ENCODE results near the gene PHACTR3.

PHACTR3 gene

DNA sequence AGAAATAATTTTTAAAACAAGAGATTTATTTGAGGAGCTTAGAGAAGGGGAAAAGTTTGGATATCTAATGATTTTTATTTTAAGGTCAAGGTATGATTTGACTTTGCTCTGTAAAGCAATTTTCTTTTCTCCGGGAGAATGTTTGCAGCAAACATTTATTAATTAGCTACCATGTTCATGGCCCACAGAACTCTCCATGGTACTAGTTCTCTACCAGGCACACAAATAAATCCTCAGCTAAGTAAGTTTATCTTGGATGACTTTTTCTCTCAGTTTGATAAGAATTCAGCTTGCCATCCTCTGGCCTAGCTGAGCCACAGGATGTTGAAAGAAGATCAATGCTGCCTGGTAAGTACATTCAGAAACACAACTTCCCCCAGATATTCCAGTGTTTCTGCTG lies 94.3 kb downstream of the PHACTR3 start:
- no peak overlapping the region for H3K4me2 ChIP-seq (ENCODE audit: low read length)
- H3K9me3 ChIP-seq (ENCODE audit: low read length) = no peaks in the 10 kb centered on the region
- TF ChIP-seq, protein P1, sequence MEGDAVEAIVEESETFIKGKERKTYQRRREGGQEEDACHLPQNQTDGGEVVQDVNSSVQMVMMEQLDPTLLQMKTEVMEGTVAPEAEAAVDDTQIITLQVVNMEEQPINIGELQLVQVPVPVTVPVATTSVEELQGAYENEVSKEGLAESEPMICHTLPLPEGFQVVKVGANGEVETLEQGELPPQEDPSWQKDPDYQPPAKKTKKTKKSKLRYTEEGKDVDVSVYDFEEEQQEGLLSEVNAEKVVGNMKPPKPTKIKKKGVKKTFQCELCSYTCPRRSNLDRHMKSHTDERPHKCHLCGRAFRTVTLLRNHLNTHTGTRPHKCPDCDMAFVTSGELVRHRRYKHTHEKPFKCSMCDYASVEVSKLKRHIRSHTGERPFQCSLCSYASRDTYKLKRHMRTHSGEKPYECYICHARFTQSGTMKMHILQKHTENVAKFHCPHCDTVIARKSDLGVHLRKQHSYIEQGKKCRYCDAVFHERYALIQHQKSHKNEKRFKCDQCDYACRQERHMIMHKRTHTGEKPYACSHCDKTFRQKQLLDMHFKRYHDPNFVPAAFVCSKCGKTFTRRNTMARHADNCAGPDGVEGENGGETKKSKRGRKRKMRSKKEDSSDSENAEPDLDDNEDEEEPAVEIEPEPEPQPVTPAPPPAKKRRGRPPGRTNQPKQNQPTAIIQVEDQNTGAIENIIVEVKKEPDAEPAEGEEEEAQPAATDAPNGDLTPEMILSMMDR (IDR thresholded peaks at IDR 0.05; ENCODE audit: low read length) = no peak
- TF ChIP-seq EZH2 (IDR thresholded peaks at IDR 0.05; ENCODE audit: borderline replicate concordance, low read length) = no peak
- H3F3A ChIP-seq (ENCODE audit: insufficient read depth, low read length) = no peaks in the 10 kb centered on the region
- H3K9ac ChIP-seq (ENCODE audit: low read length) = no peak overlapping the region
- no peaks in the 10 kb centered on the region for H3K79me2 ChIP-seq (ENCODE audit: insufficient read depth, low read length)
- no peaks in the 10 kb centered on the region for H3K36me3 ChIP-seq (ENCODE audit: insufficient read depth, low read length)
- H3K27me3 ChIP-seq (ENCODE audit: insufficient read depth, low read length) = no peaks in the 10 kb centered on the region
- no peak overlapping the region for H3K27ac ChIP-seq (ENCODE audit: low read depth, low read length, poor library complexity, severe bottlenecking)
- H3K4me1 ChIP-seq (ENCODE audit: insufficient read depth, low read length, severe bottlenecking) = no peaks in the 10 kb centered on the region
- H3K4me3 ChIP-seq (ENCODE audit: low read depth, low read length, poor library complexity, severe bottlenecking) = no peak overlapping the region
- H2AFZ ChIP-seq (ENCODE audit: low read length) = no peak overlapping the region
- H3K9me2 ChIP-seq (ENCODE audit: low read depth, low read length) = no peaks in the 10 kb centered on the region
- H4K20me1 ChIP-seq (ENCODE audit: insufficient read depth, low read length) = no peaks in the 10 kb centered on the region

DNA sequence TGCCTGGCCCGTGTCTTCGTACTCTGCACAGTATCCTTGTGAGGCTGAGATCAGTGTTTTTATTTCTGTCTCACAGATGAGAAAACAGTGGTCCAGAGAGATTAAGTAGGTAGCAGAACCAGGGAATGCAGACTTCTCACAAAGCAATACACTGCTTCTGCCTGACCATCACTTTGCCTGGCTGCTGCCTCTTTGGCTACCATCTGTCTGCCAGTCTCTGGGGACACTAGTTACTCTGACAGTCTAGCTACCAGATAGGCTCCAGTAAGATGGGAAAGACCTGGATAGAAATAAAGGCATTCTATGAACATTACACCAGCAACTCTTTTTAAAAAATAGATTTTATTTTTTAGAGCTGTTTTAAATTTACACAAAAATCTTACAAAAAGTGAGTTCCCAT lies 96.9 kb downstream of the PHACTR3 start:
- H3K4me1 ChIP-seq (ENCODE audit: insufficient read depth, low read length, severe bottlenecking) = no peaks in the 10 kb centered on the region
- no peaks in the 10 kb centered on the region for H4K20me1 ChIP-seq (ENCODE audit: insufficient read depth, low read length)
- TF ChIP-seq EZH2 (IDR thresholded peaks at IDR 0.05; ENCODE audit: borderline replicate concordance, low read length) = no peak
- TF ChIP-seq, protein P1 (IDR thresholded peaks at IDR 0.05; ENCODE audit: low read length) = no peak
- no peak overlapping the region for H3K9ac ChIP-seq (ENCODE audit: low read length)
- H3K9me3 ChIP-seq (ENCODE audit: low read length) = no peaks in the 10 kb centered on the region
- H3K27ac ChIP-seq (ENCODE audit: low read depth, low read length, poor library complexity, severe bottlenecking) = no peak overlapping the region
- H3K79me2 ChIP-seq (ENCODE audit: insufficient read depth, low read length) = no peaks in the 10 kb centered on the region
- H3K9me2 ChIP-seq (ENCODE audit: low read depth, low read length) = no peaks in the 10 kb centered on the region
- no peaks in the 10 kb centered on the region for H3K36me3 ChIP-seq (ENCODE audit: insufficient read depth, low read length)
- H3K27me3 ChIP-seq (ENCODE audit: insufficient read depth, low read length) = no peaks in the 10 kb centered on the region
- no peaks in the 10 kb centered on the region for H3F3A ChIP-seq (ENCODE audit: insufficient read depth, low read length)
- no peak overlapping the region for H2AFZ ChIP-seq (ENCODE audit: low read length)
- H3K4me2 ChIP-seq (ENCODE audit: low read length) = no peak overlapping the region
- no peak overlapping the region for H3K4me3 ChIP-seq (ENCODE audit: low read depth, low read length, poor library complexity, severe bottlenecking)

GRCh38 chr20:59703046-59703445 lies 98.7 kb downstream of the PHACTR3 start:
- Histone ChIP-seq H3K79me2 (ENCODE audit: insufficient read depth, low read length) (no peaks in the 10 kb centered on the region), H3K9me2 (ENCODE audit: low read depth, low read length) (no peaks in the 10 kb centered on the region), H3K4me1 (ENCODE audit: insufficient read depth, low read length, severe bottlenecking) (no peaks in the 10 kb centered on the region), H3K27ac (ENCODE audit: low read depth, low read length, poor library complexity, severe bottlenecking) (no peak overlapping the region), H3K9ac (ENCODE audit: low read length) (no peak overlapping the region), H3K27me3 (ENCODE audit: insufficient read depth, low read length) (no peaks in the 10 kb centered on the region), H2AFZ (ENCODE audit: low read length) (no peak overlapping the region), H3K9me3 (ENCODE audit: low read length) (no peaks in the 10 kb centered on the region), H3K4me2 (ENCODE audit: low read length) (no peak overlapping the region), H3K36me3 (ENCODE audit: insufficient read depth, low read length) (no peaks in the 10 kb centered on the region), H4K20me1 (ENCODE audit: insufficient read depth, low read length) (no peaks in the 10 kb centered on the region), H3K4me3 (ENCODE audit: low read depth, low read length, poor library complexity, severe bottlenecking) (no peak overlapping the region), H3F3A (ENCODE audit: insufficient read depth, low read length) (no peaks in the 10 kb centered on the region)
- TF ChIP-seq, protein P1 (IDR thresholded peaks at IDR 0.05; ENCODE audit: low read length) = no peak
- no peak for TF ChIP-seq EZH2 (IDR thresholded peaks at IDR 0.05; ENCODE audit: borderline replicate concordance, low read length)

Measured in OCI-LY1 (cell line).